Activated effector memory CD4-positive, alpha-beta T cell treated with Interleukin-2 at 50 U/mL for 16 hours (primary cell): Measurements from ENCODE around the gene ARHGAP22.

Experiments
- DNase-seq: peaks from one replicate; pipeline ENCODE4 v3.0.0-alpha.2; 2020

ARHGAP22 gene

GRCh38 chr10:48605786-48606529 lies 1.1 kb upstream of the ARHGAP22 start:
- DNase-seq, result no peak

GRCh38 chr10:48604039-48604990 lies 558 bp downstream of the ARHGAP22 start:
- DNase-seq, result no peak

- DNase-seq, result no peak
These were observed 1.3 kb downstream of the ARHGAP22 start for GRCh38 chr10:48603421-48604038.

- DNase-seq, result no peak
These were observed 2.3 kb downstream of the ARHGAP22 start for GRCh38 chr10:48602401-48603135.

- no peak for DNase-seq
These were observed 3.1 kb downstream of the ARHGAP22 start for GRCh38 chr10:48601789-48602188.

GRCh38 chr10:48600645-48601505 lies 4.0 kb downstream of the ARHGAP22 start:
- no peak for DNase-seq

- no peak for DNase-seq
These were observed 5.1 kb downstream of the ARHGAP22 start for GRCh38 chr10:48599830-48600134.

- DNase-seq, result no peak
These were observed 5.7 kb downstream of the ARHGAP22 start for GRCh38 chr10:48598936-48599829.

- no peak for DNase-seq
These were observed 6.5 kb downstream of the ARHGAP22 start for GRCh38 chr10:48598243-48598935.

- no peak for DNase-seq
These were observed 9.3 kb downstream of the ARHGAP22 start for GRCh38 chr10:48595539-48595932.

GRCh38 chr10:48594803-48595538 lies 9.9 kb downstream of the ARHGAP22 start:
- DNase-seq, result no peak

- no peak for DNase-seq
These were observed 10.5 kb downstream of the ARHGAP22 start for GRCh38 chr10:48594371-48594770.

- no peak for DNase-seq
These were observed 12.5 kb downstream of the ARHGAP22 start for GRCh38 chr10:48592346-48592745.

- no peak for DNase-seq
These were observed 13.9 kb downstream of the ARHGAP22 start for GRCh38 chr10:48590945-48591344.

- DNase-seq, result no peak
These were observed 15.6 kb downstream of the ARHGAP22 start for GRCh38 chr10:48589266-48589665.

- DNase-seq, result no peak
These were observed 17.1 kb downstream of the ARHGAP22 start for GRCh38 chr10:48587819-48588218.

- no peak for DNase-seq
These were observed 17.8 kb downstream of the ARHGAP22 start for GRCh38 chr10:48587101-48587500.

GRCh38 chr10:48582970-48583369 lies 21.9 kb downstream of the ARHGAP22 start:
- DNase-seq, result no peak

- DNase-seq, result no peak
These were observed 24.6 kb downstream of the ARHGAP22 start for GRCh38 chr10:48580236-48580635.
